Activated CD4-positive, alpha-beta T cell treated with anti-CD3 and anti-CD28 coated beads, Interleukin-2, Interleukin-6, amounts not matched to agents 100 ng/mL and 50 ng/mL, durations not matched to agents 16 hours and 8 hours (primary cell): ENCODE results near the gene COTL1.

Experiments used
- DNase-seq: peaks from one replicate; pipeline ENCODE4 v3.0.0-alpha.2; 2020

COTL1 gene

DNA sequence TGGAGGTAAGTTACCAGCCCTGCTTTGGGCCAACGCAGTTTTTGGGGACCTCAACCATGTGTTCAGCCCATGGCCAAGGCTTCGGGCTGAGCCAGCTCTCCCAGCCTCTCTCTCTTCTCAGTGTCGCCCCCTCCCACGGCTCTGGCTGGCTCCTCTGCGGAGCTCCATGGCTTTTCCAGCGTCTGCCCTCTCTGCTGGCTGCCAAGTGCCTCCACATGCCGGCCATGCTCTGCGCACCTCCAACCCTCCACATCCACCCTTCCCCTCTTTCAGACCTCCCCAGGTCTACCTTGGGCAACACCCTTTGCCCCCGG is 23.2 kb downstream of the COTL1 start:
- no peak for DNase-seq

DNA sequence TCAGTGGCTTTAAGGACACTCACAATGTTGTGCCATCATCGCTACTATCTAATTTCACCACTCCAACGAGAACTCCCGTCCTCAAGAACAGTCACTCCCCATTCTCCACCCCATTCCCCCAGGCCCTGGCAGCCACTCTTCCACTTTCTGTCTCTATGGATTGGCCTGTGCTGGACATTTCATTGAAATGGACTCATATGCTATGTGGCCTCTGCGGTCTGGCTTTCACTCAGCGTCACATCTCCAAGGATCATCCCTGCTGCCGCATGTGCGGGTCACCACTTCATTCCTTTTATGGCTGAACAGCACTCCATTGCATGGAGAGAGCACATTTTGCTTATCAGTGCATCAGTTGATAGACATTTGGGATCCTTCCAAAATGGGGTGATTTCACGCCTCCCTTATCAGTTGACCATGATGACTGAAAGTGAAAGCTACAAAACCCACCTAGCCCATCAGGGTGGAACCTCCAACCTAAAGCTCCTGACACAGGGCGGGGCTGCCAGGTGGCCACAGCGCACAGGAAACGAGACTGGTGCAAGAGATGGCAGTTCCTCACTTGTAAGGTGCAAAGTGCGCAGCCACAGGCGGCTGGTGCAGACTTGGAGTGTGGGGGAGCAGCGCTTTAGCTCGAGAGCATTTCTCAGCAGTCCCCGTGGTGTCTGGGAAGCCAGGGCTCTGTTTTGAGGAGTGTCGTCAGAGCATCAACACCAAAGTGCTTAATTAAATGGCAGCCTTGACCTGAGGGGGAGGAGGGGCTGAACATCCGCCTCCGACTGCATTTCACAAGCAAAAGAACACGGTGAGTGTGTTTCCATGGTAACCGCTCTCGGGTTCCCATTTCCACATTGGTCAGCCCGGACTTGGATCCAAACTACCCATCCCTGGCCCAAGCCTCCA is 23.8 kb downstream of the COTL1 start:
- DNase-seq = peak; percentile 94

DNA sequence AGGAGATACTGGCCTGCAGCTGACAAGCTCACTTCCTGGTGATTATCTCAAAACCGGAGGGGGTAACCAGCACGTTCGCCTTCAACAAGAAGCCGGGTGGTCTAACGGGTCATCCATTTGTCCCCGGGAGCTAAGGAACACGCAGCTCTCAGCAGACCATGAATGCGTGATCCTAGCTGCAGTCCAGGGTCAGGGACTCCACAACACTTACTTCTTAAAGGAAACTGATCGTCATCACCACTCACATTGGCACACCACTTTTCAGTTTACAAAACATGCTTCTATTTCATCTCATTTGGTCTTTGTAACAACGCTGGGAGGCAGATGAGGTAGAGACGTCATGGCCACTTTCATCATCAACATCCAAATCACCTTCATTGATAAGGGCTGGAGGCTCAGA is 25.2 kb downstream of the COTL1 start:
- DNase-seq = no peak

DNA sequence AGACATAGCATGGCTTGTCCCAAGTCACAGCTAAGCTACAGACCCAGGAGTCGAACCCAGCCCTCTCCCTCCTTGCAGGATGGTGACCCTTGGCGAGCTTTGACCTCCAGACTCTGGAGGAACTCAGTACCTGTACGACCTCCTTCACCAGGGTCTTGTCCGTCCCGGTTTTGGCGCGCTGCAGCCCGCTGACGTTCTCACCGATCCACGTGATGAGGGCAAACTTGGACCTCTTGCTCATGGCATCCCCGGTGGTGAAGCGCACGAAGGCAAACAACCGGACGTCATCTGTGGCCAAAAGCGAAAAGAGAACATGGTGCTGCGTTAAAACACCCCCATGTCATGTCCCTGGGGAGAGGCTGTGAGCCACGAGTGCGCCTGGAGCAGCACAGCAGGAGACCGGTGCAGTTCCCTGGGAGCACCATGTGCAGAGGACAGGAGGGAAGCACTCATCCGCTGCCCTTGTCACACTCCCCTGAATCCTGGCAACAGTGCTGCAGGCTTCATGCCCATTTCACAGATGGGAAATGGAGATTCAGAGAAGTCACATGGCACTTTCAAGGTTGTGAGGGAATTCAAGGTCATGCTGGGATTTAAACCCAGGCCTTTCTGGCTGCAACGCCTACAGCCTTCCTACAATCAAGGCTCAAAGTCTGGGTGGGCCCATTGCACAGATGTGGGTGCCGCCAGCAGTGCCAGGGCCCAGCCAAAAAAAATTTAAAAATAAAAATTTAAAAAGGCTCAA is 27.7 kb downstream of the COTL1 start:
- no peak for DNase-seq

DNA sequence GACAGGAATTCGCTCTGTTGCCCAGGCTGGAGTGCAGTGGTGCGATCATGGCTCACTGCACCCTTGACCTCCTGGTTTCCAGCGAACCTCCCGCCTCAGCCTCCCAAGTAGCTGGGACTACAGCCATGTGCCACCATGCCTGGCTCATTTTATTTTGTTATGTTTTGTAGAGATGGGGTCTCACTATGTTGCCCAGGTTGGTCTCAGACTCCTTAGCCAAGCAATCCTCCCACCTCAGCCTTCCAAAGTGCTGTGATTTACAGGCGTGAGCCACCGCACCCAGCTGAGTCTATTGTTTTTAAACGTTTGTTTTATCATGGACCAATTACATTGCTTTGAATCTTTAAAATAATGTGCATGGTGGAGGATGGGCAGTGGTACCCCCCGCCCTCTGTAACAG is 28.9 kb downstream of the COTL1 start:
- DNase-seq = no peak

DNA sequence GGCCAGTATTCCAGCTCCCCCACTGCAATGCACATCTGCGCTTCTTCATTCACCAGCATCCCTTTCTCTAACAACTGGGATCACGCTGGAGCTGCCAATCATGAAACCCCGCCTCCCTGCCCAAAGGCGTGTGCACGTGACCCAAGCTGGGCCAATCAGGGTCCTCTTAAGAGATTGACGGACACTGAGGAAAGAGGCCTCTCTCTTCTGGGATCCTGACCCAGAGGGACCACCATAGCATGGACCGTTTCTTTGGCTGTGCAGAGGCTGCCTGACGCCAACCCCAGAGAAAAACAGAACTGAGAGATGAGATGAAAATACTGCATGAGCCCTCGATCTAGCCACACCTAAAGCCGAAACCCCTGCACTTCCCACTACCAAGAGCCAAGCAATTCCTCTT is 32.0 kb downstream of the COTL1 start:
- DNase-seq = no peak

DNA sequence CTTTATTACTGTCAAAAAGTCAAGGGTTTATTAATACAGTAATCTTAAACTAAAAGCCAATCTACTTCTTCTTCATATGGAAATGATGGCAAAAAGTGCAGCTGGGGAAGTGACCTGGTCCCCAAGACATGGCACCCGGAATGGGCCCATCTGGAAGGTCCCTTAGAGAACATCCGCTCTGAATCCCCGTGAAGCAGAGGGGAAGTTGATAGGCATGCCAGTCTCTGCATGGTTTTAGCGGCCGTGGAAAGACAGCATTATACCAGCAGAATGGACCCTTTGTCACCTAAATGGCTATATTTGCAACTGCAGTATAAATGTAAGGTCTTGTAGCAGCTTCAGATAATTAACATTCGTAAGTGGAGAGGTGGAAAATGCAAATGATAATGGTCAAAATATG is 32.4 kb downstream of the COTL1 start:
- no peak for DNase-seq

DNA sequence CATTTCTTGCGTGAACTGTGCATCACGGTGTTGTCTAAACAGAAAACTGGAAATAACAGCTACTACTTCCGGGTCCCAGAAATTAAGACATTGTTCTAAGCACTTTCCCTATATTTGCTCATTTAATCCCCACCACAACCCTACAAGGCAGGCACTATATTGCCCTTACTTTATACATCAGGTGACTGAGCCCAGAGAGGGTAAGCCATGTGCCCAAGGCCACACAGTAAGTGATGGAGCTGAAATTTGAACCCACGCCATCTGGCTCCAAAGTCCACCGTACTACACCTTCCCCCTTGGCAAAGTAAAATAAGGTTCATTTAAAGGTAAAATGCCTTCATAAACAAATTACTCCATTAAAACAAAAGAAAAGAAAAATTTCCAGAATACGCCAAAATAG is 33.2 kb downstream of the COTL1 start:
- no peak for DNase-seq

DNA sequence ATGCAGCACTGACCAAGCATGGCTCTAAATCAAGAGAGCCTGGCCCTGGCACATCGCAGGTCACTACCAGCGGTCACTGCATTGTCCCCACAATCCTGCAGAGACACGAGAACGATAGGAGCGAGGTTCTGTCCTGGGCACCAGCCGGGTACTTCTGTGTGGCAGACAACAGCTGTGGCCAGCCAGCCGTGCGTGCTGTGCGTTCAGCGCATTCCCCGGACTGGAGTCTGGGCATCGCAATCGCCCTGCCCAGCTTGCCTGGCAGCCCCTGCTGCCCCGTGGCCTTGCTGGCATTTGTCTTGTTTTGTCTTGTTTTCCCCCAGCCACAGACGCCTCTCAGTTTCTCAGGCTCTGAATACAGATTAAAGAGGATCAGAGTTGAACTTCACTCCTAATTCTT is 33.9 kb downstream of the COTL1 start:
- no peak for DNase-seq

DNA sequence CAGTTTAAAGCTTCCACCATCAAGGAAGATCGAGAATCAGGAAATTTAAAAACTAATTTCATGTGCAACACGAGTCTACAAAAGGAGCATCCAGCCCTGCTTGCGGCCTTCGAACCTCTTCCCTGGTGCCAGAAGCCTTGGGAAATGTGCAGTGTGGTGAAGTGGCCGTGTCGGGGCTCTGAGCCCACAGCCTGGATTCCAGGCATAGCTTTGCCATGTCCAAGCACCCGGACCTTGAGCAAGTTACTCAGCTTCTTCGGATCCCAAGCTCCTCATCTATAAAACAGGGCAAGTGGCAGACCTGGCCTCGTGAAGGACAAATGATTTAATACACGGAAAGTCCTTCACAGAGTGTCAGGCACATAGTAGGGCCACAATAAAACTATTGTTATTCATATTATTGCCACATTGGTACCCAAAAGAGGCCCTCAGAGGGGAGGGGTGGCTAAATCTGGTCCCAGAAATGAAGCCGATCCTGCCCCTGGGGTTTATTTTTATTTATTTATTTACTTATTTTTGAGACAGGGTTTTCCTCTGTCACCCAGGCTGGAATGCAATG is 34.8 kb downstream of the COTL1 start:
- DNase-seq = no peak

DNA sequence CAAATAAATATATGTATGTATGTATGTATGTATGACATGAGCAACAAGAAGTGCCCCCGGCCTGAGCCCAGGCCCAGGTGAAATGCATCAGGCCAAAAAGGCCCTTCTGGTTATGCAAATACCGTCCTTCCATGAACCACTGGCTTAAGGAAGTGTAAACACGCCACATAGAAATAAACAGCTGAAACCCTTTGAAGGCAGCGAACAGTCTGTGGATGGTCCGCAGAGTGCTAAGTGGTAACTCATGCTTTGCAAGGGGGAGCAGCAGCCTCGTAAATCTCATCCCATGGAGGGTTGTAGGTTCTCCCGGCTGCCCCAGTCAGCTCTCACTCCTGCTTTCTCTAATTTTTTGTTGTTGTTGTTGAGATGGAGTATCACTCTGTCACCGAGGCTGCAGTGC is 36.7 kb downstream of the COTL1 start:
- no peak for DNase-seq

DNA sequence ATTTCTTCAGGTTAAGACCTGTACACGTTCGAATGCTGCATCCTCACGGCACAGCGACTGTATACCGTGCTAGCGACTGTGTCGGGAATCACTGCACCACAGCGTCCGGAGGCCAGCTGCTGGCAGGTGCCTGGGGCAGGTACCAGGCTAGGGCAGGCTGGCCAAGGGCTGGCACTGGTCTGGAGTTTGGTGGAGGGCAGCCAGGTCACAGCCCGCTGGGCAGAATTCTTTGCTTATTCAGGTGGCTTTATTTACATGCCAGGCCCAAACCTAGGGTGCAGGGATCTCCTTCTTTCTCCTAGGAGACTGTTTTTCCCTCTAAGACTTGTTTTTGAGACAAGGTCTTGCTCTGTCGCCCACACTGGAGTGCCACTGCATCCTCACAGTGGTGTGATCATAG is 37.9 kb downstream of the COTL1 start:
- DNase-seq = no peak

DNA sequence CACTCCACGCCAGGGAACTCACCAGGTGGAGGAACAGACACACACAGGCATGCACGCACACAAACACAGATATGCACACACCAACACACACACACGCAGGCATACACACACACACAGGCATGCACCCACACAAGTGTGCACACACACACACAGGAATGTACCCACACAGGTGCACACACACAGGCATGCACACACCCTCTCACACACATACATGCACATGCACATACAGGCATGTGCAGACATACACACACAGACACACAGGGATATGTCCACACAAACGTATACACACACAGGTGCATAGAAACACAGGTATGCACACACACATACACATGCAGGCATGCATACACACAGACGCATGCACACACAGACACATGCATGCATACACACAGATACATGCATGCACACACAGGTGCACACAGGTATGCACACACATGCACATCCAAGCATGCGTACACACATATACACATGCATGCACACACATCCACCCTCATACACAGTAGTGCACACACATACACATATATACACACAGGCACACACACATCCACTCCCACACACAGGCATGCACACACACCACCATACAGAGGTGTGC is 39.2 kb downstream of the COTL1 start:
- no peak for DNase-seq

DNA sequence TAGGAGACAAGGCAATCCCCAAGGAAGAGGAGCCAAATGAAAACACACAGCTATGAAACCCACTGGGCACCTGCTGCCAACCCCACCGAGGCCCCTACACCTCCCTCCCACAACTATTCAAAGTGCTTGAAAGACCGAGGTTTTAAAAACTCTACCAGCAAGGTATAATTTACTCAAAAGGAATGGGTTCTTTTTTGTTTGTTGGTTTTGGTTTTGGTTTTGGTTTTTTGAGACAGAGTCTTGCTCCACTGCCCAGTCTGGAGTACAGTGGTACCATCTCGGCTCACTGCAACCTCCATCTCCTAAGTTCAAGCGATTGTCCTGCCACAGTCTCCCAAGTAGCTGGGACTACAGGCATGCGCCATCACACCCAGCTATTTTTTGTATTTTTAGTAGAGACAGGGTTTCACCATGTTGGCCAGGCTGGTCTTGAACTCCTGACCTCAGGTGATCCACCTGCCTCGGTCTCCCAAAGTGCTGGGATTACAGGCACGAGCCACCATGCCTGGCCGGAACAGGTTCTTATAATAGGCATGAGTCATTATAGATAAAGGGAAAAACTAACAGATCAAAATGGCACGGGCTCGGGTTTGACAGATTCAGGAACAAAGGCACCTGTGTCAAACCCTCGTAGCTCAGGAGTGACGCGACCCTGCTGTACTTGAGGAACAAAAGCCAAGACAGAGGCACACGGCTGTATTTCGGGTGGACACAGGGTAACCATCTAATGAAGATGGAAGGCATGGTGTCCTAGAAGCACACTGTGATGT is 40.7 kb downstream of the COTL1 start:
- no peak for DNase-seq

DNA sequence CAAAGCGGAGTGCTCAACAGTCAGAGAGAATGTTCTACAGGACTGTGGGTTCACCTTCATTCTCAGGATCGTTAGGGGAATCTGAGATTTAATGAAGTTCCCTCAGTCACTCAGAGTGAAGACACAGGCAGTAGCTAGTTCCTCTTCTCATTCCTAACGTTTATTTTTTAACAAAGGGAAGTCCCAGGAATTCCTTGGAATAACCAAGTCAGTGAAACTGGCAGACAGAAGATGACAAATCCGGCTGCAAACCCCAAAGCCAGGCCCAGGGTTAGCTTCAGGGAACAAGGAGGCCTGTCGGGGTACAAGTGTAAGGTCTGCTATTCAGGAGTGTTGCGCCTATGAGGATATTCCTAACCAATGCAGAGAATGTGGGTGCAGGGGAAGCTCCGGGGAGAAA is 42.0 kb downstream of the COTL1 start:
- no peak for DNase-seq

DNA sequence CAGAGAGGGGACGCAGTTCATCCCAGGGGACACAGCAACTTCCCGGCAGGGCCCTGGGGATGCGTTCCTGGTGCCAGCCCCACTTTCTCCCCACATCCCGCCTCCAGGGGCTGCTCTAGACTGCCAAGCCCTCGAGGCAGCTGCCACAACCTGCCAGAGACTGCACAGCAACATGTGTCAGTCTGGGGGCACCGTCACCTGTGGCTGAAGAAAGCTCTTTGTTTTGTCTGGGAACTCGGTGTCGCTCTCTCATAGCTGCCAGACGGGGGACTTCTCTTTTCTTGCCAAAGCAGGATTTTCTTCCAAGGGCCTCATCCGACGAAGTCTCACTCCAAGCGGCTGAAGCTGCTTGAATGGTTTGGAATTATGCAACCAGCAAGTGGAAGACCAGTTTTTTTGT is 43.7 kb downstream of the COTL1 start:
- no peak for DNase-seq

DNA sequence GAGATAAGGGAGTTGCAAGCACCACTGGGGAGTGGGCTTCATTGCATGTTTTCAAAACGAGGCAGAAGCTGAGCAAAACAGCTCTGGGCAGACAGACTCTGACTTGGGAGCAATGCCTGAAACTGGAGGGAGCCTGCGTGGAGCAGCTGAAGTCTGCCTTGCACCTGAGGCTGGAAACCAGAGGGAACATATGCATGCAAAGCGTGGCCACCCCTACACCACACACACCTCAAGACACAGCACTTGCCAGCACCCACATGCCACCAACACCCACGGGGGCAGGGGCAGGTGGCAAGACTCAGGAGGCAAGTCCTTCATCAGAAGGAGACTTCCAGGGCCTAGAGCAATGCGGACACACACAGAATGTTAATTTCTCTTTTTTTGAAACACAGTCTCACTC is 45.8 kb downstream of the COTL1 start:
- no peak for DNase-seq

DNA sequence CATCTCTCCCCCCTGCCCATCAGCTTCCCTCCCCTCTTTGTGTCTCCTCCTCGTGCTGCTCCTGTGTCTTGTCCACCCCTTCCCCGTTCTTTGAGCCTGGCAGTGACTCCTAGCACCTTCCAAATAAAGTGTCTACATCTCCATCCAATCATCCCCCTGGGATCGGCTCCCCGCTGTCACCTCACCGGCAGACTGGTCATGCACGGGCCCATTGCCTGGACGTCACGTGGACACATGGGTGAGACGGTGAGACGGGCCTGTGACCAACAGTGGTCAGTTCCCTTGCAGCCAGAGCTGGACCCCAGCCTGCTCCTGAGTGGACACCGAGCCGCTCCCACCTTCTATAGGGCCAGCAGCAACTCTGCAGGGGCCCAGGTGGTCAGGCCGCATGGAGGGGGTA is 46.4 kb downstream of the COTL1 start:
- no peak for DNase-seq

DNA sequence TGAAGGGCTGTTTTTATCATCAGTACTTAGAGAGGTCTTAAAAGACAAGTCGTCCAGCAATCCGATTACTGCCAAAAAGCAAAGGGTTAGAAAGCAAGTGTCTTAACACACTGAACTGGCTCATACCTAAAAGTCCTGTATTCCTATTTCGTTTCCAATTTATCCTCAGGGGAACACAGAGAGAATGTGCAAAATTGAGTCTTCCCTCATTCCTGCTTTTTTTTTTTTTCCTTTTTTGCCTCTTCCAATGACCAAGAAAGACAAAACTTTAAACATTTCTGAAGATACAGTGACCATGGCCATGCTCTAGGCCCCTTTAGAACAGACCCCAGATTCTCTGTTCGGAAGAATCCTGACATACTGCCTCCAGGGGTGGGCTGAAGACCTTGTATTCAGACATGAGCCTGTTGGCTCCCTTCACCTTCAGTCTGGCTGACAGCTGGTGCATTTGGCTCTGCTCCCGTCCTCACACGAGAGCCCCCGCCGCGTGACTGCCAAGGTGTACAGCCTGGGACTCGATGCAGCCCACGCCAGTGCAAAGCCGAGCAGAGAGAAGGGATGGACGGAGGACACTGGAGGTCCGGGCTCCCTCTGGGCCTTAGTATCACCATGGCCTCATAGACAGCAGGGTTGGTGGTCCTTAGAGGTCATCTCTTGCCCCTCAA is 47.0 kb downstream of the COTL1 start:
- no peak for DNase-seq

DNA sequence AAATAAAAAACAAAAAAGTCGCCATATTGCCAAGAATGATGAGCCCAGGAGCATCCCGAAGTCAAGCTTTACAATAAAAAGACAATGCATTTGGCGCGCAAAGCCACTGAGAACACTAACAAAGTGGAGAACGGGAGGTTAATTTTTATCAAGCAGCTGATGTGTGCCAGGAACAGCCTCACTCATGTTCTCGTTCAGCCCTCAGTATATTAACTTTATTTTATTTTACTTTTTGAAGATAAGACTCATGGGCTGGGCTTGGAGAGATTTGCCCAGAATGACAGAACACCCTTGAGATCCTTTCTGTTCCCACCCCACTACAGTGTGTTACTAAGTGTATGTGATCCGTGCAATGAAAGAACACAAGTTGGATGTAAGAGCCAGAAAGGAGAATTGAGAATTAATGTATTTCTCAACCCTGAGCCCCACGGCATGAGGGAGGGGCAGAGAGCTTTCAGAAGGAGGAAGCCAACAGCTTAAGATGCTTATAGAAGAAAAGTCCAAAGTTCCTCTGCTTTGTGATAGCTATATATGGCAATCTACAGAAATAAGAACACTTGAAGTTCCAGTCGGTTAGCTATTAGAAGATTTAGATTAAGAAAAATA is 48.4 kb downstream of the COTL1 start:
- no peak for DNase-seq

DNA sequence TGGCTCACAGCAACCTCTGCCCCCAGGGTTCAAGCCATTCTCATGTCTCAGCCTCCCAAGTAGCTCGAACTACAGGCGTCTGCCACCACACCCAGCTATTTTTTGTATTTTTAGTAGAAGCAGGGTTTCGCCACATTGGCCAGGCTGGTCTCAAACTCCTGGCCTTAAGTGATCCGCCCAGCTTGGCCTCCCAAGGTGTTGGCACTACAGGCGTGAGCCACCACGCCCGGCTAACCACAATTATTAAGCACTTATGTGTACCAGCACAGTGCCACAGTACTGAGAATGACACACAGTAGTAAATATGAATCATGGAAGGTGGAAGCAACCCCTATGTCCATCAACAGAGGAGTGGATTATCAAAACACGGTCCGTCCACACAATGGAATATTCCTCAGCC is 49.8 kb downstream of the COTL1 start:
- DNase-seq = no peak

DNA sequence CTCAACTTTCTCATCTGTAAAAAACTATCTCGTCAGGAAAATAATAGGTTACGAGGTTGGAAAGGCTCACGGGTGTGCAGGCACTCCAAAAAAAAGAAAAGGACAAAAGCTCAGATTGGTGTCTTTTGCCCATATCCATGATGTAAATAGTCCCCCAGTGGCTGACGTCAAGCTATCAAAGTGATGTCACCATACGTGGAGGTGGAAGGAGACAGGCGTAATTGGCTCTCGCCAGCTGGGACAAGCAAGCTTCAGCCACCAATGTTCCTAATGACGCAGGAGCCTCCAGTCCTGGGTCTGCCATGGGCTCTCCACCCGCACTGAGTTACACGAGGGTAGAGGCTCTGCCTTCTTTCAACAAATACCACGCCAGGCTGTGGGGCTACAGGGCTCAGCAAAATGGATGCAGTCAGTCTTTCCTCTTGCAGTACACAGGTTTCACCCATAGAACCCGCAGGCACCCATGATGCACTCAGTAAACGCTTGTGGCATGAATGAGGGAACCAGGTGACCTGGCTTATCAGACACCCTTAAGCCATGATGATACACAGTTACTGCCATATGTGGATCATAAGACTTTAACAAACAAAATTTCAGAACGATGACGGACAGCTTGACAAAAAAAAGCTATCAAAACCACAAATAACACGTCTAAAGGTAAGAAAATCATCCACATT is 50.5 kb downstream of the COTL1 start:
- DNase-seq = no peak
